Esophagus mucosa (tissue), 1 donor: ENCODE measurements around the gene CCDC78. TPM values are rescaled to one million over a fixed set of nuclear protein-coding genes. Genes with fewer than 3 reads are reported as not detected.

Experiments
- ATAC-seq: fragments of 200-7000 bp; cut with Tn5 transposase; one replicate; pipeline ENCODE4 v1.9.1; 2020
- total RNA-seq: library from RNA; stranded (reverse); gene quantifications from one replicate; pipeline ENCODE4 v1.2.4, GENCODE V29; 2023
- donor health status: DM: yes; HTN: yes; CAD: no.

The CCDC78 gene
- total RNA-seq, 1 donor from 2014 or later = 0.40 TPM

GRCh38 chr16:722835-723633 is 3.2 kb downstream of the CCDC78 start:
- no peak for ATAC-seq

- ATAC-seq = no peak
Measured at GRCh38 chr16:721765-722540, 4.3 kb downstream of the CCDC78 start.

- ATAC-seq = peak; percentile 65
Measured at GRCh38 chr16:720990-721764, 5.1 kb downstream of the CCDC78 start, which contains the start of gene ANTKMT. Gene ANTKMT, plus strand, starts transcription at chr16:721146. Its CDS starts 129 bp downstream, at chr16:721275.

- ATAC-seq = peak; percentile 1
Measured at GRCh38 chr16:720447-720989, 5.7 kb downstream of the CCDC78 start.

- ATAC-seq = no peak
Measured at GRCh38 chr16:719815-720446, 6.3 kb downstream of the CCDC78 start.

- ATAC-seq = no peak
Measured at GRCh38 chr16:718922-719321, 7.3 kb downstream of the CCDC78 start.

- no peak for ATAC-seq
Measured at GRCh38 chr16:718389-718788, 7.9 kb downstream of the CCDC78 start.

- no peak for ATAC-seq
Measured at GRCh38 chr16:717450-718245, 8.6 kb downstream of the CCDC78 start.

- no peak for ATAC-seq
Measured at GRCh38 chr16:716768-717325, 9.4 kb downstream of the CCDC78 start.

- no peak for ATAC-seq
Measured at GRCh38 chr16:716200-716568, 10.1 kb downstream of the CCDC78 start.

- ATAC-seq = no peak
Measured at GRCh38 chr16:715477-716199, 10.6 kb downstream of the CCDC78 start.

- peak; percentile 65 for ATAC-seq
Measured at GRCh38 chr16:714558-715476, 11.4 kb downstream of the CCDC78 start, which contains the start of gene METRN. Gene METRN, plus strand, starts transcription at chr16:715118. Its CDS starts 172 bp downstream, at chr16:715290.

GRCh38 chr16:714079-714478 is 12.2 kb downstream of the CCDC78 start:
- ATAC-seq = no peak

- peak; percentile 28 for ATAC-seq
Measured at GRCh38 chr16:712740-713250, 13.4 kb downstream of the CCDC78 start.

GRCh38 chr16:711548-712320 is 14.5 kb downstream of the CCDC78 start:
- ATAC-seq = peak; percentile 48

- ATAC-seq = no peak
Measured at GRCh38 chr16:711084-711483, 15.2 kb downstream of the CCDC78 start.

- no peak for ATAC-seq
Measured at GRCh38 chr16:710500-711075, 15.7 kb downstream of the CCDC78 start.
